Measurements from ENCODE around the gene MSL1.

- TF ChIP-seq POLR2A (IDR thresholded peaks at IDR 0.05) (no peak), POLR2AphosphoS5 (IDR thresholded peaks at IDR 0.05) (no peak)
- TF ChIP-seq, protein P1, sequence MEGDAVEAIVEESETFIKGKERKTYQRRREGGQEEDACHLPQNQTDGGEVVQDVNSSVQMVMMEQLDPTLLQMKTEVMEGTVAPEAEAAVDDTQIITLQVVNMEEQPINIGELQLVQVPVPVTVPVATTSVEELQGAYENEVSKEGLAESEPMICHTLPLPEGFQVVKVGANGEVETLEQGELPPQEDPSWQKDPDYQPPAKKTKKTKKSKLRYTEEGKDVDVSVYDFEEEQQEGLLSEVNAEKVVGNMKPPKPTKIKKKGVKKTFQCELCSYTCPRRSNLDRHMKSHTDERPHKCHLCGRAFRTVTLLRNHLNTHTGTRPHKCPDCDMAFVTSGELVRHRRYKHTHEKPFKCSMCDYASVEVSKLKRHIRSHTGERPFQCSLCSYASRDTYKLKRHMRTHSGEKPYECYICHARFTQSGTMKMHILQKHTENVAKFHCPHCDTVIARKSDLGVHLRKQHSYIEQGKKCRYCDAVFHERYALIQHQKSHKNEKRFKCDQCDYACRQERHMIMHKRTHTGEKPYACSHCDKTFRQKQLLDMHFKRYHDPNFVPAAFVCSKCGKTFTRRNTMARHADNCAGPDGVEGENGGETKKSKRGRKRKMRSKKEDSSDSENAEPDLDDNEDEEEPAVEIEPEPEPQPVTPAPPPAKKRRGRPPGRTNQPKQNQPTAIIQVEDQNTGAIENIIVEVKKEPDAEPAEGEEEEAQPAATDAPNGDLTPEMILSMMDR (IDR thresholded peaks at IDR 0.05) = no peak
Measured at GRCh38 chr17:40072735-40073346, 48.9 kb upstream of the MSL1 start.

All from sigmoid colon (tissue), 4 donors.